GM12878 (cell line): ENCODE results near the gene BRF1. TPM values are rescaled to one million over a fixed set of nuclear protein-coding genes. Genes with fewer than 3 reads are reported as not detected.

Experiments used
- ATAC-seq: fragments of 200-7000 bp; cut with Tn5 transposase; 3 replicates; pipeline ENCODE4 v1.9.1; 2020; ENCODE audit warnings: mild to moderate bottlenecking, moderate library complexity
- BruUV-seq: library from RNA; stranded (reverse); fragments of 400-500 nt; replicated peaks from 2 replicates; lab custom pipeline; 2021; lab: Mats Ljungman, UMichigan
- CTCF ChIA-PET: fragments of 300-600 bp; sonication (Branson Sonifier 250); formaldehyde crosslinking; extraction: SDS; loops from one replicate; lab custom pipeline; 2021; ENCODE audit warnings: inconsistent platforms; lab: Yijun Ruan, JAX
- POLR2A ChIA-PET: fragments of 350-600 bp; formaldehyde crosslinking; extraction: SDS; loops from one replicate; lab custom pipeline; 2021; ENCODE audit warnings: inconsistent platforms; lab: Charles Lee
- RAD21 ChIA-PET: fragments of 300-600 bp; sonication (Branson Sonifier 250); formaldehyde crosslinking; loops from one replicate; lab custom pipeline; 2023; ENCODE audit warnings: antibody characterized with exemption; ENCODE audit not compliant: unreplicated experiment; lab: Charles Lee
- SMC1A ChIA-PET: fragments of 300-600 bp; sonication (Branson Sonifier 250); formaldehyde crosslinking; loops from one replicate; lab custom pipeline; 2023; ENCODE audit not compliant: unreplicated experiment, uncharacterized antibody; lab: Charles Lee
- DNase-seq: peaks from one replicate; pipeline ENCODE4 v3.0.0-alpha.2; 2011; ENCODE audit warnings: low read depth, low spot score
- FAIRE-seq: peaks from 3 replicates; lab custom pipeline; 2011; peaks lifted over from hg19 to GRCh38; lab: Jason Lieb, UNC
- H2AFZ ChIP-seq: 2 replicates; pipeline ENCODE4 v1.6.0; 2011; ENCODE audit warnings: low read depth, low read length, control low read depth; ENCODE audit not compliant: control insufficient read depth
- H3K27ac ChIP-seq: 2 replicates; pipeline ENCODE4 v1.5.1; 2011; ENCODE audit warnings: control low read depth; ENCODE audit not compliant: control insufficient read depth, insufficient read depth
- H3K27me3 ChIP-seq, 2 experiments: replicated peaks in 1 of 2; 2 replicates each; pipeline versions ENCODE4 v1.6.0 to v1.6.1; 2011; ENCODE audit warnings: low read length in 1 of 2; ENCODE audit not compliant: control insufficient read depth in 2 of 2, insufficient read depth in 2 of 2
- H3K36me3 ChIP-seq, 2 experiments: 2 replicates each; pipeline ENCODE4 v1.5.1; 2011; ENCODE audit warnings: low read length in 1 of 2; ENCODE audit not compliant: control insufficient read depth in 2 of 2, insufficient read depth in 2 of 2
- H3K4me1 ChIP-seq: 2 replicates; pipeline ENCODE4 v1.6.1; 2011; ENCODE audit warnings: mild to moderate bottlenecking, low read length, moderate library complexity, mixed read lengths; ENCODE audit not compliant: control insufficient read depth, insufficient read depth
- H3K4me2 ChIP-seq: 2 replicates; pipeline ENCODE4 v1.6.0; 2011; ENCODE audit warnings: control low read depth; ENCODE audit not compliant: control insufficient read depth, insufficient read depth
- H3K4me3 ChIP-seq: fragments of 200-600 bp; sonication (generic); 2 replicates; pipeline ENCODE4 v1.5.1; 2016
- H3K79me2 ChIP-seq: 2 replicates; pipeline ENCODE4 v1.6.0; 2011; ENCODE audit warnings: low read length; ENCODE audit not compliant: control insufficient read depth, insufficient read depth
- H3K9ac ChIP-seq: 2 replicates; pipeline ENCODE4 v1.8.0; 2011; ENCODE audit warnings: low read length, control low read depth, mixed read lengths; ENCODE audit not compliant: control insufficient read depth, insufficient read depth
- H3K9me3 ChIP-seq: replicated peaks from 3 replicates; pipeline ENCODE4 v1.5.1; 2011; ENCODE audit warnings: mild to moderate bottlenecking, low read length; ENCODE audit not compliant: control insufficient read depth, insufficient read depth
- H4K20me1 ChIP-seq: 2 replicates; pipeline ENCODE4 v1.6.0; 2011; ENCODE audit not compliant: control insufficient read depth, insufficient read depth
- EGR1 ChIP-seq, 2 experiments: IDR thresholded peaks; 1 replicate in 1 of 2; 2 replicates in 1 of 2; pipeline ENCODE4 v1.6.1; 2011 to 2012; ENCODE audit warnings: low read depth in 2 of 2, low read length in 2 of 2, borderline replicate concordance in 1 of 2, mild to moderate bottlenecking in 1 of 2, moderate library complexity in 1 of 2
- FOS ChIP-seq: IDR thresholded peaks from 3 replicates; pipeline ENCODE4 v1.6.1; 2011; ENCODE audit warnings: borderline replicate concordance; ENCODE audit not compliant: insufficient read length; ENCODE audit errors: extremely low read depth
- FOXK2 ChIP-seq: fragments of 450-650 bp; IDR thresholded peaks from 2 replicates; pipeline ENCODE4 v1.6.1; 2017; ENCODE audit warnings: mild to moderate bottlenecking, moderate library complexity
- MEF2A ChIP-seq: IDR thresholded peaks from 2 replicates; pipeline ENCODE4 v1.6.1; 2011; ENCODE audit warnings: low read depth, mild to moderate bottlenecking, low read length, moderate library complexity; ENCODE audit not compliant: insufficient read depth
- NR2C1 ChIP-seq: fragments of 450-650 bp; IDR thresholded peaks from 2 replicates; pipeline ENCODE4 v1.6.1; 2017; ENCODE audit warnings: antibody characterized with exemption, mild to moderate bottlenecking, moderate library complexity
- POLR2AphosphoS5 ChIP-seq: IDR thresholded peaks from 2 replicates; pipeline ENCODE4 v1.6.1; 2011; ENCODE audit warnings: mild to moderate bottlenecking, low read length, inconsistent platforms
- RUNX3 ChIP-seq: IDR thresholded peaks from 2 replicates; pipeline ENCODE4 v1.6.1; 2012; ENCODE audit warnings: low read length, inconsistent platforms
- WGBS: methylation state at CpG from one replicate; pipeline ENCODE4 v1.1.6; 2016; ENCODE audit warnings: low lambda C conversion rate; ENCODE audit not compliant: insufficient replicate concordance, insufficient coverage; ENCODE audit errors: missing lambda C conversion rate; 5-methylcytosine and 5-hydroxymethylcytosine counted together
- in situ Hi-C: fragments of 300-500 bp; cut with MboI; formaldehyde crosslinking; loops from 9 replicates; pipeline ENCODE4 v1.14.3; 2018; ENCODE audit warnings: mixed read lengths
- intact Hi-C: fragments of 100-400 bp; cut with micrococcal nuclease; formaldehyde crosslinking; loops from one replicate; pipeline ENCODE4 v1.14.2; 2022; ENCODE audit not compliant: unreplicated experiment
- polyA plus RNA-seq, 11 experiments: library from polyadenylated mRNA; depleted of rRNA in 4 of 11; unstranded in 6 of 11; stranded (reverse) in 5 of 11; fragments of >200 nt; fragmentation: Nextera tagmentation in 4 of 11; fragmentation: Illumina TruSeq in 1 of 11; extraction: Ambion mirVana in 4 of 11; extraction: Trizol in 1 of 11; gene quantifications; 1 replicate in 1 of 11; 2 replicates in 10 of 11; pipeline versions ENCODE4 v1.2.1 to v1.2.3, GENCODE V29; 2011 to 2016; ENCODE audit warnings: inconsistent platforms in 2 of 11, missing spikeins in 2 of 11, low read depth in 1 of 11
- total RNA-seq, 4 experiments: library from RNA; depleted of rRNA in 3 of 4; stranded (reverse); fragments of >200 nt in 3 of 4; fragmentation: Illumina TruSeq in 1 of 4; extraction: Trizol in 1 of 4; gene quantifications; 2 replicates each; pipeline versions ENCODE4 v1.2.1 to v1.2.3, GENCODE V29; 2013 to 2021
- TF ChIP-seq, protein P1 (sequence below): fragments of 450-650 bp; IDR thresholded peaks from 2 replicates; pipeline ENCODE4 v1.6.1; 2014; ENCODE audit warnings: mild to moderate bottlenecking

Gene BRF1
- total and polyA plus RNA-seq, 10 of the 15 experiments (the other 5 are each of a cell fraction or from before 2014, with no cell fraction given) = 0.21 to 33.5 (median 10.7) TPM

DNA sequence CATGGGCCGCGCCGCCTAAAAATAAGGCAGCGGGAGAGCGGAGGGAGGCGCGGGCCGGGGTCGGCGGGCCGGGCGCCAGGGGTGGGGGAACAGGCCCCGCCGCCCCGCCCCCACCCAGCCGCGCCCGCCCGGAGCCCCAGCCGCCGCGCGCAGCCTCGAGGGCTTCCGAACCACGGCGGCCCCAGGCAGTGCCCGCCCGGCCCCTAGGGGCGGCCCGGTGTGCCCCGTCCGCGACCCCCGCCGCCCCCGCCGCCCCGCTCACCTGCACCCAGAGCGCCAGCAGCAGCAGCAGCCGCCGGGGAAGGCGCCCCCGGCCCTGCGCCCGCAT is 132.7 kb downstream of the BRF1 start:
- in situ Hi-C loops = no loop called here
- TF ChIP-seq RUNX3 (no peak), FOXK2 (no peak), MEF2A (no peak), FOS (no peak), EGR1 (IDR thresholded peaks at IDR 0.05; ENCODE audit: borderline replicate concordance in 1 of 2, low read depth in 2 of 2, low read length in 2 of 2) (no peak), NR2C1 (no peak), POLR2AphosphoS5 (no peak)
- TF ChIP-seq, protein P1, sequence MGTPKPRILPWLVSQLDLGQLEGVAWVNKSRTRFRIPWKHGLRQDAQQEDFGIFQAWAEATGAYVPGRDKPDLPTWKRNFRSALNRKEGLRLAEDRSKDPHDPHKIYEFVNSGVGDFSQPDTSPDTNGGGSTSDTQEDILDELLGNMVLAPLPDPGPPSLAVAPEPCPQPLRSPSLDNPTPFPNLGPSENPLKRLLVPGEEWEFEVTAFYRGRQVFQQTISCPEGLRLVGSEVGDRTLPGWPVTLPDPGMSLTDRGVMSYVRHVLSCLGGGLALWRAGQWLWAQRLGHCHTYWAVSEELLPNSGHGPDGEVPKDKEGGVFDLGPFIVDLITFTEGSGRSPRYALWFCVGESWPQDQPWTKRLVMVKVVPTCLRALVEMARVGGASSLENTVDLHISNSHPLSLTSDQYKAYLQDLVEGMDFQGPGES = no peak
- Histone ChIP-seq H4K20me1 (no peaks in the 10 kb centered on the region), H3K9me3 (no peaks in the 10 kb centered on the region), H3K27ac (no peak overlapping the region), H3K4me1 (no peaks in the 10 kb centered on the region), H3K27me3 (peaks cover 2 to 3% of the 10 kb centered on the region in 2 experiments; a peak in 2 of 4 replicates), H3K4me3 (no peak overlapping the region), H3K79me2 (no peaks in the 10 kb centered on the region), H3K36me3 (no peaks in the 10 kb centered on the region), H3K4me2 (peak overlapping the region; percentile 64; the same call in 1 of the 2 replicates), H2AFZ (no peak overlapping the region; the same call in 1 of the 2 replicates), H3K9ac (no peak overlapping the region)
- 0% methylated on average over 10 of the region's 46 CpGs for WGBS
- ChIA-PET SMC1A (no interaction called here), POLR2A (no interaction called here), RAD21 (no interaction called here), CTCF (no interaction called here)
- no TSS peak for BruUV-seq
- intact Hi-C loops = loop anchor here (10.0 kb wide), 1 partner anchor 73 kb away; no protein-coding TSS in a partner anchor
- FAIRE-seq (no peak), DNase-seq (no peak), ATAC-seq (no peak)
